Occipital lobe (tissue), 2 donors: ENCODE data around the gene GATA1. TPM values are rescaled to one million over a fixed set of nuclear protein-coding genes. Genes with fewer than 3 reads are reported as not detected.
"Not testable (repeated sequence)": the region's sequence is repeated elsewhere in the genome, so short reads cannot be mapped to it uniquely, and the experiment has no call there.

Source experiments
- DNase-seq: peaks from one replicate; lab custom pipeline; 2025; lab: John Stamatoyannopoulos, UW
- total RNA-seq: library from RNA; depleted of rRNA; stranded (reverse); fragments of >200 nt; gene quantifications from one replicate; pipeline ENCODE4 v1.2.3, GENCODE V29; 2014

GATA1 gene
- total RNA-seq, 1 donor from 2014 or later: 0.31 TPM

DNA sequence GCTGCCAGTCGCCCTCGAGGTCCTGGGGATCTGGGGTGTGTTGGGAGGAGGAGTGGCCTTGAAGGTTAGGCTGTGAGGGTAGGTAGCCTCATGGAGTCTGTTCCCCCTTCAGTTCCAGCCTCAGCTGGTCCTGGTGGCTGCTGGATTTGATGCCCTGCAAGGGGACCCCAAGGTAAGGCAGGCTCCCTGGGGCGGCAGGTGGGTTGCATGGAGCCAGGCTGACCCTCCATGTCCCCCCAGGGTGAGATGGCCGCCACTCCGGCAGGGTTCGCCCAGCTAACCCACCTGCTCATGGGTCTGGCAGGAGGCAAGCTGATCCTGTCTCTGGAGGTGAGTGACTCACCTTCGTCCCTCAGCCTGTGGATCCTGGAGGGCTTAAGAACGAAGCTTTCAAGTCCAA, 28.3 kb downstream of the GATA1 start:
- no peak for DNase-seq

DNA sequence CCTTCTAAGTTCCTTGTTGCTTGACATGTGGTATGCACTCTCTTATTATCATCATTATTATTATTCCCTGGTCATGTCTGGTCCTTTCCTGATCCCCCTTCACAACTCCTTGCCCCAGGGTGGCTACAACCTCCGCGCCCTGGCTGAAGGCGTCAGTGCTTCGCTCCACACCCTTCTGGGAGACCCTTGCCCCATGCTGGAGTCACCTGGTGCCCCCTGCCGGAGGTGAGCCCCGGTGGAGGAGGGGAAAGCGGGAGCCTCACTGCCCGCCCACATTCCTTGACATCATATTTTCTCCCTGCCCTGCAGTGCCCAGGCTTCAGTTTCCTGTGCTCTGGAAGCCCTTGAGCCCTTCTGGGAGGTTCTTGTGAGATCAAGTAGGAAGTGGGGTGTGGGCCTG, 28.9 kb downstream of the GATA1 start:
- DNase-seq: no peak

DNA sequence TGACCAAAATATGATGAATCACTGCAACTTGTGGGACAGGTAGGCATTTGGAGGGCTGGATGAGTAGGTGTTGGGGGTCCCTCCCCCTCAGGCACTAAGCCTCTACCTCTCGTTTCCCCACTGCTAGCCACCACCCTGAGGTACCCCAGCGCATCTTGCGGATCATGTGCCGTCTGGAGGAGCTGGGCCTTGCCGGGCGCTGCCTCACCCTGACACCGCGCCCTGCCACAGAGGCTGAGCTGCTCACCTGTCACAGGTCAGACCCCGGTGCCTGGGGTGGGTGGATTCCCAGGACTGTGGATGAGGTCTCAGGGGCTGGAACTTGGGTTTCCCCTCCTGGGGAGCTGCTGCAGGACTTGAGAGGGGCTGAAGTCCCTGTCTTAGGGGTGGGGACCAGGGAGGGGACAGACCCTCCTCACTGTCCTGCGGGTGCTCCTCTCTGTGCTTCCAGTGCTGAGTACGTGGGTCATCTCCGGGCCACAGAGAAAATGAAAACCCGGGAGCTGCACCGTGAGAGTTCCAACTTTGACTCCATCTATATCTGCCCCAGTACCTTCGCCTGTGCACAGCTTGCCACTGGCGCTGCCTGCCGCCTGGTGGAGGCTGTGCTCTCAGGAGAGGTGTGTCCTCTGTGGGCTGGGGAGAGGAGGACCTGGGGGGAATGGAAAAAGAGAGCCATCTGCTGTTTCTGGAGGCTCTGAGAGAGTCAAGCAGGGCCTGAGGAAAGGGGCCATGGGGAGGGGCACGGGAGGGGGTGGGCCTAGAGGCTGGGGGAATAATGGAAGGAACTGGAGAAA, 29.8 kb downstream of the GATA1 start:
- DNase-seq: no peak

DNA sequence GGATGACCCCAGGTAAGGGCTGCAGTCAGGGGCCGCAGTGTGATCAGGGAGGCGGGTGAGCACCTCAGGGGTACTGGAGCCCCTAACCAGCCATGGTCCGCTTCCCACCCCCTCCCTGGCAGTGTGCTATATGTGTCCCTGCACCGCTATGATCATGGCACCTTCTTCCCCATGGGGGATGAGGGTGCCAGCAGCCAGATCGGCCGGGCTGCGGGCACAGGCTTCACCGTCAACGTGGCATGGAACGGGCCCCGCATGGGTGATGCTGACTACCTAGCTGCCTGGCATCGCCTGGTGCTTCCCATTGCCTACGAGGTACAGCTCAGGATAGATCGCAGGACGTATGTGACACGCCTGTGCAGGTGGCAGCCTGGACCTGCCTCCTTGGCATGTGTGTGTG, 31.7 kb downstream of the GATA1 start:
- DNase-seq: no peak

DNA sequence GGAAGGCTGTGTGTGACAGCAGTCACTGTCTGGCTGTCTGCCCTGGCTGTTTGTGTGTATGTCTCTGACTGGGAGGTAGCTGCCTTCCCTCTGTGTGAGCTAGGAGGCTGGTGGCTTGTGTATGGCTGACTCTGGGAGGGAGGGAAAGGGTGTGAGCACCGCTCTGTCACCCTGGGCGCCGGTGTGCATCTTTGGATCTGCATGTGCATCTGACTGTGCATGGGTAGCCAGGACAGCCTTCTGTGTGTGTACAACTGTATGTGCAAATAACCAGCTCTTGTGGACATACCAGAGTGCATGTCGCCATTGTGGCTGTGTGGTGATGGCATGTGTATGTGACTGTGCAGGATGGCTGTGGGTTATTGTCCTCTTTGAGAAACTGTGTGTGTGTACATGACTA, 32.5 kb downstream of the GATA1 start:
- DNase-seq: no peak

DNA sequence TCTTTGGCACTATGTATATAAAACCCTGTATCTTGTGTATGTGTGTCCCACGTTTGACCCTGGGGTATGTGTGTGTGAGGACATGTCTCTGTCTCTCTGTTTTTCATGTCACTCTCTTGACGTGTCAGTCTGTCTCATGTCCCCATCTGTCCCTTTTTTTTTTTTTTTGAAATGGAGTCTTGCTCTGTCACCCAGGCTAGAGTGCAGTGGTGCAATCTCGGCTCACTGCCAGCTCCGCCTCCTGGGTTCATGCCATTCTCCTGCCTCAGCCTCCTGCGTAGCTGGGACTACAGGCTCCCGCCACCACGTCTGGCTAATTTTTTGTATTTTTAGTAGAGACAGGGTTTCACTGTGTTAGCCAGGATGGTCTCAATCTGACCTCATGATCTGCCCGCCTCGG, 33.0 kb downstream of the GATA1 start:
- not testable (repeated sequence) for DNase-seq

DNA sequence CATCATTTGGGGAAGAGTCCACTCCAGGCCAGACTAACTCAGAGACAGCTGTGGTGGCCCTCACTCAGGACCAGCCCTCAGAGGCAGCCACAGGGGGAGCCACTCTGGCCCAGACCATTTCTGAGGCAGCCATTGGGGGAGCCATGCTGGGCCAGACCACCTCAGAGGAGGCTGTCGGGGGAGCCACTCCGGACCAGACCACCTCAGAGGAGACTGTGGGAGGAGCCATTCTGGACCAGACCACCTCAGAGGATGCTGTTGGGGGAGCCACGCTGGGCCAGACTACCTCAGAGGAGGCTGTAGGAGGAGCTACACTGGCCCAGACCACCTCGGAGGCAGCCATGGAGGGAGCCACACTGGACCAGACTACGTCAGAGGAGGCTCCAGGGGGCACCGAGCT, 36.7 kb downstream of the GATA1 start:
- DNase-seq: no peak

DNA sequence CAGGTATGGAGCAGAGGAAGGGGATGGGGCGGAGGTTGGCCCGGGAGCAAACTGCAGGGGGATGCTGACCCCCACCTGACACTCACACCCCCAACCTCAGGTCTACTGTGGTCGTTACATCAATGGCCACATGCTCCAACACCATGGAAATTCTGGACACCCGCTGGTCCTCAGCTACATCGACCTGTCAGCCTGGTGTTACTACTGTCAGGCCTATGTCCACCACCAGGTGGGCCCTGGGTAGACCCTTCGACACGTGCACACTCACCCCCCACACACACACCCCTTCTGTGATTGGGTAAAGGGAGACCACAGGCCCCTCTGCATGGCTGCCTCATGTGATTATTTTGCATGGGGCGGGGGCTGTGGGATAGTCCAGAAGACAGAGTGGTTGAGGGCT, 37.7 kb downstream of the GATA1 start:
- DNase-seq: no peak

DNA sequence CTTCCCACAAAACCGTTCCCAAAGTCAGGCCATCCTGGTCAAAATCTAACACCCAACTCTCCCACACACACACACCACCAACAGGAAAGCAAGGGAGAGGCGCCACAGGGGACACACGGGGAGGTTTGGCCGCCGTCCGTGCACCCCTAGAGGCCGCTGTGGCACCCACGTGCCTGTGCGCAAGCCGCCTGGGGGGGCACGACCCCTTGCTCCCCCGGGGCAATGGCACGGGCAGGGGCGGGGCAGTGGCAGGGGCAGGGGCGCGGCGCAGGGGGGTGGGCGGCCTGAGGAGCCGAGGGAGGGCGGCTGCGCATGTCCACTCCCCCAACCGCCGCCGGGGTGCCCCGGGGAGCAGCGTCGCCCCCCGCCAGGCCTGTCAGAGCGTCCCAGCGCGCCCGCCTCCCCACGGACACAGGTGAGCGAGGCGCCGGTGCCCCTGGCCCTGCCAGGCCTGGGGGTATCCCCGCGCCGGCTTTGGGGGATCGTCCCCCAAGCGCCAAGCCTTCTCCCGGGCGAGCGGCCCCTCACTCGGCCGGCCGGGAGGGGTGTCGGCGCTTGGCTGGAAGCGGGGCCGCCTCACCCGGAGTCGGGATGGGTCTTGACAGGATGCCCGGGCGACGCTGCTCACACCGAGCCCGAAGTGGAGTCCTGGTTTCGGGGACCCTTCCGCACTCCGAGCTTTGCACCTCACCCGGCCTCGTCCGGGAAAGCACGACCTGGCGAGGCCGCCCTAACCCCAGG, 39.9 kb downstream of the GATA1 start, which contains the start of gene ERAS:
TSS of gene ERAS (plus strand) at position 379 of the 741 bp plus-strand sequence. CDS start 2,611 bp downstream, outside the sequence.
- no peak for DNase-seq

DNA sequence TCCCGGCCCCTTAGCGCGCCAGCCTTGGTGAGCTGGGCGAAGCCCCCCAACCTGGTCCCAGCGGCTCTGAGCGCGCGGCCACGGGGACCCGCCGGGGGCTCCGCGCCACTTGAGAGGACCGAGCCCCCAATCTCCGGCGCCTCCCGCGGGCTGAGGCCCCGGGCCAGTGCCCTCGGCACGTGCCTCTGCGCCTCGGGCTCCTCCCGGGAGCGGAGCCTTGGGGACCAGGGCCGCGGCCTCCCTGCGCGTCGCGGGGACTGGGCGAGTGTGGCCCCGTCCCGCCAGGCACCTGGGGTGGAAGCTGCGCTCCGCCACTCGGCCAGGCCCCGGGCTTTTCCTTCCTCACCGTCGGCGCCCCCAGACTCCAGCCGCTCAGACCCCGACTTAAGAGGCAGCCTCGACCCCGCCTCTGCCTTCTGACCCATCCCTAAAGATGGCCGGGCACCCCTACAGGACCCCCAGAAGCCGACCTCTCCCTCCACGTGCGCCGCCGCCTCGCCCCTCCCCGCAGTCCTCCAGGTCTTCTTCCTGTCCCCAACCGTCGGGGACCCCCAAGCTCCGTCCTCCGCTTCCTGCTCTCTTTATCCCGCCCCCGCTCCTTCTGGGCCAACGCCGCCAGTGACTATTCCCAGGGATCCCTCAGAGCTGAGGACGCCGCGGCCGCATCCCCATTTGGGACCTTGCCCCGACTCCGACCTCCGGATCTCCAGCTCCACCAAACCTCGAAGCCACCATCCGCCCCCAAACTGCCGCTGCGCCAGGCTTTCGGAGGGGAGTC, 40.7 kb downstream of the GATA1 start:
- no peak for DNase-seq

DNA sequence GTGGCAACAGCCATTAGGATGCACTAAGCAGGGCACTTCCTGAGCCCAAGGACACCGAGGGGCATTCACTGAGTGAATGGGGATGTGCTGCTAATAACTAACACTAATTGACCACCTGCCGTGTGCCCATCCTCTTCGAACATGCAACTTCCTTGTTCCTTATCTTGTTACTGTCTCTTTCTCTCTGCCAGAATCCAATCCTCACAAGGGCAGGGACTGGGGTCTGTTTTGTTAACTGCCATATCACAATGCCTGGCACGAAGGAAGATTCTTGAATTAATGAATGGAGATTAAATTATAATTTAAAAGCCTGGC, 41.2 kb downstream of the GATA1 start:
- DNase-seq: no peak

DNA sequence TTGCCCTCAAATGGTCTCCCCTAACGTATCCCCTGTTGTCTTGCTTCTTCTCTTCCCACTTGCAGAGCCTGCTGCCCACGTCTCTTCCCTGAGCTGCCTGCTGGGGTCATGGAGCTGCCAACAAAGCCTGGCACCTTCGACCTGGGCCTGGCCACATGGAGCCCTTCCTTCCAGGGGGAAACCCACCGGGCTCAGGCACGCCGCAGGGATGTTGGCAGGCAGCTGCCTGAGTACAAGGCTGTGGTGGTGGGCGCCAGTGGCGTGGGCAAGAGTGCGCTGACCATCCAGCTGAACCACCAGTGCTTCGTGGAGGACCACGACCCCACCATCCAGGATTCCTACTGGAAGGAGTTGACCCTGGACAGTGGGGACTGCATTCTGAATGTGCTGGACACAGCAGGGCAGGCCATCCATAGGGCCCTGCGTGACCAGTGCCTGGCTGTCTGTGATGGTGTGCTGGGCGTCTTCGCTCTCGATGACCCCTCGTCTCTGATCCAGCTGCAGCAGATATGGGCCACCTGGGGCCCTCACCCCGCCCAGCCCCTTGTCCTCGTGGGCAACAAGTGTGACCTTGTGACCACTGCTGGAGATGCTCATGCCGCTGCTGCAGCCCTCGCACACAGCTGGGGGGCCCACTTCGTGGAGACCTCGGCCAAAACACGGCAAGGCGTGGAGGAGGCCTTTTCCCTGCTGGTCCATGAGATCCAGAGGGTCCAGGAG, 42.8 kb downstream of the GATA1 start:
- no peak for DNase-seq

DNA sequence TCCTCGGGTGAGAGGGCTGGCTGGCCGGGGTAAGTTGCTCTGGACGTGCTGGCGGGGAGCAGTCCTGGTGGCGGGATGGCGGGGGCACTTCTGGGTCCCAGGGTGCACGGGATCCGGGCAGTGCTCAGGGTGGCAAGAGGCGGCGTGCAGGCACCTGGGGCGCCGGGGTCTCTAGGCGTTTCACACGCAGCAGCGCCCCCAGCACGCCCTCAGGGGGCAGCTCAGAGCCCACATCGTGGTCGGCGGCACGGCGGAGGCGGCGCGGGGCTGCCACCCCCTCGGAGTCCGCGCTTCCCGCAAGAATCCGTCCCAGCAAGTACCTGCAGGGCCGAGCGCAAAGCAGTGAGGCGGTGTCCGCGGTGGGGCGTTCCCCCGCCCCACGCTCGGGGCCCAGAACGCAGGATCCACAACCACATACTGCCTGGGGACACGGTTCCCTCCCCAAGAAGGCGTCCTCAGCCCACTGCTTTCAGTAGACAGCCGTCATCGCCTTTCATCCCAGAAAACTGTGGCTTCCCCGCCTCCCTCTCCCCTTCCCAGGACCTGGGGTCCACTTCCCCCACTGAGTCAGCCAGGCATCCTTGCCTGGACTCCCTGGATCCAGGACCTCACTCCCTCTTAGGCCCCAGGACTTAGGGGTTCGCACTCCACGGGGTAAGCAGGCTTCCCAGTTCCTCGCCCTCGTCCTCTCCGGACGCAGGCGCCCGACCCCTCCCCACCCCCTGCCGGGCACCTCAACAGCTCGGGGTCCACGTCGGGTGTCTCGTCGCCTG, 44.9 kb downstream of the GATA1 start:
- DNase-seq: no peak

DNA sequence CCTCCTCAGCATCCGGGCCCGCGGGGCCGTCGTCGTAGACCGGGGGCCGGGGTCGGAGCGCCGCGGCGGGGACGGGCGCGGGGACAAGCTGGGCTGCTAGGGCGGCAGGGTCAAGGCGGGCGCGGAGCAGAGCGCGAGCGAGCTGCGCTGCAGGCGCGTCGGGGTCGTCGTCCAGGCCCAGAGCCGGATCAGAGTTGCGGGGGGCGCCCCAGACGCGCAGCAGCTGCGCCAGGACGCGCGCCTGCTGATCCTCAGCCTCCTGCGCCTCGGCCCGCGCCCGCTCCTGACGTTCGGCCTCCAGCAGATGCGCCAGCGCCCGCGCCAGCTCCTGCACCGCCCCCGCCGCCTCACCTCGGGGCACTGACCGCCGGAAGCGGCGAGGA, 45.5 kb downstream of the GATA1 start:
- DNase-seq: no peak

DNA sequence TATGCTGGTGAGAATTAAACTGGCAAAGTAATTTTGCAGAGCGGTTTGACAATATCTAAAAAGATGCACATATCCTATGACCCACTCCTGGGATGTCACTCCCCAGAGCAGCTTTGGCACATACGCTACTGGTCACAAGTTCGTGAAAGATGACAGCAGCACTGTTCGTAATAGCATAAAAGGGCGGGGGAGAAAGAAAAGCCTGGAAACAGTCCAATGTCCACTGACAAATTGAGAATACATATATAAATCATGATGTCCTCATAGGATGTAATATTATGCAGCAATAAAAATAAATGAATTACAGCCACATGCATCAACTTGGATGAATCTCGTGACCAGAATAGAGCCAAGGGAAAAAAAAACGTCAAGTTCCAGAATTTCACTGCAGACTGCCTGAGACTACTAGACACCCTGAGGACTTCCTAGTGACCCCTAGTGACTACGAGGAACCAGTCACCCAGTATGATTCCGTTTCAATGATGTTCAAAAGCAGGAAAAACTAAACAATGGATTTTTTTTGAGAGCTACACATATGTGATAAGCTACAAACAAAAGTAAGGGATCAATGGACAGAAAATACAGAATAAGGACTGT, 47.2 kb downstream of the GATA1 start:
- no peak for DNase-seq

DNA sequence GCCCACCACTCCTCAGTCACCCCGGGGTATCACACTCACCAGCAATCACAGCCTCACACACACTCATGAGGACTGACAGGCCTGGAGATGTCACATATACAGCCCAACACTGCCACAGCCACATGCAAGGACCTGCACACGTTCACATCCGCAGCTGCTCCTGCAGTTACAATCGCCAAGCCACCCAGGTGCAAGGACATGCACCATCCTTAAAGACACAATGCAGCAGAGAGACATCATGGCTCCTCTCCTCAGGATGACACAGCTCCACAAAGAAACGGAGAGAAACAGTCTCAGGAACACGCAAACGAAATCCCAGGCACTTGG, 48.0 kb downstream of the GATA1 start:
- no peak for DNase-seq

DNA sequence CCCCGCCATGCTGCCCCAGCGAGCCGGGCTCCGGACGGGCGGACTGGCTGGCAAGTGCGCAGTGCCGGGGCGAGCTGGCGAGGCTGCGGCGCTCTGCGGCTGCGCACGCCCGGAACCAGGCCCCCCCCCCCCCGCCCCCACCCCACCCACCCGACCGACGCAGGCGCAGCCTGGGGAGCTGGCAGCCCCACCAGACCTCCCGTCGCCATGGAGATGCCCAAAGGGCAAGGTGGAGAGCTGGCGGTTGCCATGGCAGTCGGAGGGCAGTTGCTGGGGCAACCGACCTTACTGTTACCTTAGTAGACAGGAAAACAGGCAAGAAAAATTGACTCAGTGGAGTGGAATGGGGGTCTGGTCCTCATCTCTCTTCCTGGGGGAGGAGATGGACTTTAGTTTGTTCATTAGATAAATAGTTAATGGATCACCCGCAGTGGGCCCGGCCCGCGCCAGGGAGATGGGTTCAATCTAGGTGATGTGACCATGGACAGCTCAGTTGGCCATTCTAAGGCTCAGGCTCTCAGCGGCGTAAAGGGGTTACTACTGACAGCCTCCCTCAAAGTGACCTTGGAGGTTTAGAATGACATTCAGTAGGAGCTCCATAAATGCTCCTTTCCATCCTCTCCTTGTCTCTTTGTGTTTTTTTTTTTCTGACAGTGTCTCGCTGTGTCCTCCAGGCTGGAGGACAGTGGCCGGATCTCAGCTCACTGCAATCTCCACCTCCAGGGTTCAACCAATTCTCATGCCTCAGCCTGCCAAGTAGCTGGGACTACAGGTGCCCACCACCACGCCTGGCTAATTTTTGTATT, 49.3 kb downstream of the GATA1 start, which contains the start of gene PCSK1N:
TSS of gene PCSK1N (minus strand) at position 87 of the 806 bp plus-strand sequence. CDS start at position 9, 78 bp downstream.
- no peak for DNase-seq

DNA sequence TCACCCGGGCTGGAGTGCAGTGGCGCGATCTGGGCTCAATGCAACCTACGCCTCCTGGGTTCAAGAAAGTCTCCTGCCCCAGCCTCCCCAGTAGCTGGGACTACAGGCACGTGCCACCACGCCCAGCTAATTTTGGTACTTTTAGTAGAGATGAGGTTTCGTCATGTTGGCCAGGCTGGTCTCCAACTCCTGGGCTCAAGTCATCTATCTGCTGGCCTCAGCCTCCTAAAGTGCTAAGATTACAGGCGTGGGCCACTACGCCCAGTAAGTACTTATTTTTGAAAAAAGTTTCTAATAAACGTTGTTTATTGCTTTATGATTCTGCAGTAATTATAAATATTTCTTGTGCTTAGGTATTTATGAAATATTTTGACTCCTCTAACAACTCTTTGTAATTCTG, 53.3 kb downstream of the GATA1 start:
- no peak for DNase-seq
